Ishikawa (cell line): ENCODE data around the gene CDK6.

Experiments used
- CEBPB ChIP-seq: IDR thresholded peaks from 2 replicates; pipeline ENCODE4 v1.6.1; 2012
- CREB1 ChIP-seq: IDR thresholded peaks from 2 replicates; pipeline ENCODE4 v1.6.1; 2012; ENCODE audit warnings: low read depth
- RAD21 ChIP-seq: IDR thresholded peaks from 2 replicates; pipeline ENCODE4 v1.6.1; 2012; ENCODE audit warnings: low read depth
- TAF1 ChIP-seq: IDR thresholded peaks from 2 replicates; pipeline ENCODE4 v1.6.1; 2012; ENCODE audit warnings: low read depth, mild to moderate bottlenecking
- TF ChIP-seq, protein P1 (sequence below): IDR thresholded peaks from 2 replicates; pipeline ENCODE4 v1.6.1; 2012; ENCODE audit warnings: low read depth, mild to moderate bottlenecking

DNA sequence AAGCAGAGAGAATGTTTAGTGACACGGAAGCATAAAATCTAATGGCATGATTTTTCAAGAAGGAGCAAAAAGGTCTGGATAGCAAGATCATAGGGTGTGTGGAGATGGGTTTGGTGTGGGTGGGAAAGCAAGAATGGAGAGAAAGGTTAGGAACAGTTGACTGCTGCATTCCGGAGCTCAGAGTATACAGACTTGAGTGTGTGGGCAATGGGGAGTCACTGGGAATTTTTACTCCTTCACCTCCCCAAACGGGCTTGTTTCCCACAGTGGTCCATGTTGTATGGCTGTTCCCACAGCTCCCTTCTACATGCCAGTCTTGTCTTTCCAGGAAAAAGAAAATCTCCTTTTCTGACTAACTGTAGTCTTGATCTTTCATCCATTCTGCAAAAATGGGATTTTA lies 122.1 kb downstream of the CDK6 start:
- TF ChIP-seq TAF1 (no peak), RAD21 (no peak), CREB1 (no peak), CEBPB (no peak)
- TF ChIP-seq, protein P1, sequence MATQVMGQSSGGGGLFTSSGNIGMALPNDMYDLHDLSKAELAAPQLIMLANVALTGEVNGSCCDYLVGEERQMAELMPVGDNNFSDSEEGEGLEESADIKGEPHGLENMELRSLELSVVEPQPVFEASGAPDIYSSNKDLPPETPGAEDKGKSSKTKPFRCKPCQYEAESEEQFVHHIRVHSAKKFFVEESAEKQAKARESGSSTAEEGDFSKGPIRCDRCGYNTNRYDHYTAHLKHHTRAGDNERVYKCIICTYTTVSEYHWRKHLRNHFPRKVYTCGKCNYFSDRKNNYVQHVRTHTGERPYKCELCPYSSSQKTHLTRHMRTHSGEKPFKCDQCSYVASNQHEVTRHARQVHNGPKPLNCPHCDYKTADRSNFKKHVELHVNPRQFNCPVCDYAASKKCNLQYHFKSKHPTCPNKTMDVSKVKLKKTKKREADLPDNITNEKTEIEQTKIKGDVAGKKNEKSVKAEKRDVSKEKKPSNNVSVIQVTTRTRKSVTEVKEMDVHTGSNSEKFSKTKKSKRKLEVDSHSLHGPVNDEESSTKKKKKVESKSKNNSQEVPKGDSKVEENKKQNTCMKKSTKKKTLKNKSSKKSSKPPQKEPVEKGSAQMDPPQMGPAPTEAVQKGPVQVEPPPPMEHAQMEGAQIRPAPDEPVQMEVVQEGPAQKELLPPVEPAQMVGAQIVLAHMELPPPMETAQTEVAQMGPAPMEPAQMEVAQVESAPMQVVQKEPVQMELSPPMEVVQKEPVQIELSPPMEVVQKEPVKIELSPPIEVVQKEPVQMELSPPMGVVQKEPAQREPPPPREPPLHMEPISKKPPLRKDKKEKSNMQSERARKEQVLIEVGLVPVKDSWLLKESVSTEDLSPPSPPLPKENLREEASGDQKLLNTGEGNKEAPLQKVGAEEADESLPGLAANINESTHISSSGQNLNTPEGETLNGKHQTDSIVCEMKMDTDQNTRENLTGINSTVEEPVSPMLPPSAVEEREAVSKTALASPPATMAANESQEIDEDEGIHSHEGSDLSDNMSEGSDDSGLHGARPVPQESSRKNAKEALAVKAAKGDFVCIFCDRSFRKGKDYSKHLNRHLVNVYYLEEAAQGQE = no peak
